ENCODE measurements around the gene ARPC2.

The ARPC2 gene

GRCh38 chr2:218269900-218270720, 53.1 kb downstream of the ARPC2 start, which contains the start of the genes AAMP and PNKD:
AAMP (minus strand) TSS chr2:218270137; CDS start chr2:218270086, 51 bp downstream.
PNKD (plus strand) TSS chr2:218270519; CDS start chr2:218270536, 17 bp downstream.
- Histone ChIP-seq H4K20me1 (ENCODE audit: insufficient read depth) (no peaks in the 10 kb centered on the region), H3K4me1 (ENCODE audit: low read depth, poor library complexity, severe bottlenecking) (peaks cover 25% of the 10 kb centered on the region), H3K4me2 (peak within 1 kb of the TSS; percentile 92), H3K27ac (peak within 1 kb of the TSS; percentile 33), H3K9ac (peak within 1 kb of the TSS; percentile 67), H2AFZ (ENCODE audit: low read depth) (peak within 1 kb of the TSS; percentile 66), H3K79me2 (ENCODE audit: insufficient read depth, low read depth) (peaks cover 24% of the 10 kb centered on the region; the same call in 1 of the 2 replicates), H3K27me3 (ENCODE audit: insufficient read depth, low read depth) (no peaks in the 10 kb centered on the region), H3K4me3 (IDR thresholded peaks at IDR 0.05; ENCODE audit: insufficient read depth, low read depth, low read length) (peak within 1 kb of the TSS; percentile 85), H3K36me3 (ENCODE audit: insufficient read depth) (no peaks in the 10 kb centered on the region)
- 0 out of 2 replicates have a peak, but pooled peaks have one; percentile 11 for TF ChIP-seq CTCF (conservative IDR thresholded peaks at IDR 0.05; ENCODE audit: low read depth, low read length)

GRCh38 chr2:218270721-218271486, 53.9 kb downstream of the ARPC2 start:
- Histone ChIP-seq H4K20me1 (ENCODE audit: insufficient read depth) (no peaks in the 10 kb centered on the region), H3K27ac (no peak overlapping the region), H3K4me3 (IDR thresholded peaks at IDR 0.05; ENCODE audit: insufficient read depth, low read depth, low read length) (peak overlapping the region; percentile 44), H3K4me1 (ENCODE audit: low read depth, poor library complexity, severe bottlenecking) (peaks cover 25% of the 10 kb centered on the region), H3K79me2 (ENCODE audit: insufficient read depth, low read depth) (peaks cover 24% of the 10 kb centered on the region; the same call in 1 of the 2 replicates), H3K4me2 (peak overlapping the region; percentile 92), H3K27me3 (ENCODE audit: insufficient read depth, low read depth) (no peaks in the 10 kb centered on the region), H3K9ac (peak overlapping the region; percentile 67; the same call in 1 of the 2 replicates), H2AFZ (ENCODE audit: low read depth) (peak overlapping the region; percentile 66), H3K36me3 (ENCODE audit: insufficient read depth) (no peaks in the 10 kb centered on the region)
- TF ChIP-seq CTCF (conservative IDR thresholded peaks at IDR 0.05; ENCODE audit: low read depth, low read length), result no peak

- peaks cover 25% of the 10 kb centered on the region for H3K4me1 ChIP-seq (ENCODE audit: low read depth, poor library complexity, severe bottlenecking)
- peak overlapping the region; percentile 92 for H3K4me2 ChIP-seq
- H2AFZ ChIP-seq (ENCODE audit: low read depth), result no peak overlapping the region
- no peaks in the 10 kb centered on the region for H3K36me3 ChIP-seq (ENCODE audit: insufficient read depth)
- no peaks in the 10 kb centered on the region for H4K20me1 ChIP-seq (ENCODE audit: insufficient read depth)
- peaks cover 24% of the 10 kb centered on the region; the same call in 1 of the 2 replicates for H3K79me2 ChIP-seq (ENCODE audit: insufficient read depth, low read depth)
- H3K4me3 ChIP-seq (IDR thresholded peaks at IDR 0.05; ENCODE audit: insufficient read depth, low read depth, low read length), result no peak overlapping the region
- H3K27ac ChIP-seq, result no peak overlapping the region
- no peaks in the 10 kb centered on the region for H3K27me3 ChIP-seq (ENCODE audit: insufficient read depth, low read depth)
- H3K9ac ChIP-seq, result peak overlapping the region; percentile 67; the same call in 1 of the 2 replicates
- TF ChIP-seq CTCF (conservative IDR thresholded peaks at IDR 0.05; ENCODE audit: low read depth, low read length), result no peak
Measured at GRCh38 chr2:218271487-218271797, 54.5 kb downstream of the ARPC2 start.

- Histone ChIP-seq H3K9ac (no peak overlapping the region; the same call in 1 of the 2 replicates), H3K4me3 (IDR thresholded peaks at IDR 0.05; ENCODE audit: insufficient read depth, low read depth, low read length) (no peak overlapping the region), H2AFZ (ENCODE audit: low read depth) (no peak overlapping the region), H3K27me3 (ENCODE audit: insufficient read depth, low read depth) (no peaks in the 10 kb centered on the region), H4K20me1 (ENCODE audit: insufficient read depth) (no peaks in the 10 kb centered on the region), H3K79me2 (ENCODE audit: insufficient read depth, low read depth) (peaks cover 24% of the 10 kb centered on the region; the same call in 1 of the 2 replicates), H3K36me3 (ENCODE audit: insufficient read depth) (no peaks in the 10 kb centered on the region), H3K4me2 (peak overlapping the region; percentile 92; the same call in 1 of the 2 replicates), H3K27ac (no peak overlapping the region), H3K4me1 (ENCODE audit: low read depth, poor library complexity, severe bottlenecking) (peaks cover 25% of the 10 kb centered on the region)
- no peak for TF ChIP-seq CTCF (conservative IDR thresholded peaks at IDR 0.05; ENCODE audit: low read depth, low read length)
Measured at GRCh38 chr2:218271865-218272530, 55.0 kb downstream of the ARPC2 start.
